H1 (cell line): Measurements from ENCODE around the gene PARP16. TPM values are rescaled to one million over a fixed set of nuclear protein-coding genes. Genes with fewer than 3 reads are reported as not detected.

ENCODE experiments used
- CHD7 ChIP-seq: fragments of 300-600 bp; sonication (generic); IDR thresholded peaks from 2 replicates; pipeline ENCODE4 v1.7.1; 2012; ENCODE audit warnings: low read length, moderate library complexity, mild to moderate bottlenecking, inconsistent platforms; ENCODE audit not compliant: insufficient replicate concordance
- JUN ChIP-seq: IDR thresholded peaks from 2 replicates; pipeline ENCODE4 v1.6.1; 2011; ENCODE audit warnings: low read depth, mild to moderate bottlenecking, improper control_type of control experiment, low read length
- RFX5 ChIP-seq: IDR thresholded peaks from 2 replicates; pipeline ENCODE4 v1.6.1; 2011; ENCODE audit warnings: low read depth, low read length, improper control_type of control experiment, borderline replicate concordance
- SIN3A ChIP-seq, 2 experiments: IDR thresholded peaks in 1 of 2; conservative IDR thresholded peaks in 1 of 2; 2 replicates each; pipeline ENCODE4 v1.6.1; 2011 to 2012; ENCODE audit warnings: low read length in 2 of 2, improper control_type of control experiment in 1 of 2, low read depth in 1 of 2, mild to moderate bottlenecking in 1 of 2
- polyA plus RNA-seq, 7 experiments: library from polyadenylated mRNA; depleted of rRNA in 3 of 7; stranded (reverse) in 5 of 7; unstranded in 2 of 7; fragments of >200 nt in 5 of 7; fragments of 200-250 nt in 2 of 7; gene quantifications; 1 replicate in 5 of 7; 2 replicates in 1 of 7; 4 replicates in 1 of 7; pipeline versions ENCODE4 v1.2.1 to v1.2.3, GENCODE V29; 2011 to 2013; ENCODE audit warnings: missing spikeins in 2 of 7, mixed read lengths in 2 of 7
- total RNA-seq: library from RNA; stranded (reverse); fragmentation: NEBNext Ultra II Directional; extraction: Animal tissue kit (Norgen Biotek cat#: 25700); gene quantifications from 2 replicates; pipeline ENCODE4 v1.2.1, GENCODE V29; 2021

Gene PARP16
- total and polyA plus RNA-seq, 2 of the 8 experiments (the other 6 are each of a cell fraction or from before 2014, with no cell fraction given) = 3.7 to 5.0 TPM

GRCh38 chr15:65214010-65214409 is 72.7 kb downstream of the PARP16 start (continued):
- TF ChIP-seq CHD7 (no peak), RFX5 (no peak), SIN3A (conservative IDR thresholded peaks at IDR 0.05 in 1 of 2, IDR thresholded peaks at IDR 0.05 in 1 of 2; ENCODE audit: low read depth in 1 of 2, low read length in 2 of 2) (no peak), JUN (no peak)
- TF ChIP-seq, all 59 proteins: peak for 0
